HG03103 (cell line): ENCODE measurements around the gene MARCO.

Experiments
- ATAC-seq: cut with Tn5 transposase; IDR thresholded peaks from one replicate; pipeline ENCODE4 v1.9.1; 2021; ENCODE audit warnings: low read depth; ENCODE audit not compliant: unreplicated experiment

Gene MARCO, protein sequence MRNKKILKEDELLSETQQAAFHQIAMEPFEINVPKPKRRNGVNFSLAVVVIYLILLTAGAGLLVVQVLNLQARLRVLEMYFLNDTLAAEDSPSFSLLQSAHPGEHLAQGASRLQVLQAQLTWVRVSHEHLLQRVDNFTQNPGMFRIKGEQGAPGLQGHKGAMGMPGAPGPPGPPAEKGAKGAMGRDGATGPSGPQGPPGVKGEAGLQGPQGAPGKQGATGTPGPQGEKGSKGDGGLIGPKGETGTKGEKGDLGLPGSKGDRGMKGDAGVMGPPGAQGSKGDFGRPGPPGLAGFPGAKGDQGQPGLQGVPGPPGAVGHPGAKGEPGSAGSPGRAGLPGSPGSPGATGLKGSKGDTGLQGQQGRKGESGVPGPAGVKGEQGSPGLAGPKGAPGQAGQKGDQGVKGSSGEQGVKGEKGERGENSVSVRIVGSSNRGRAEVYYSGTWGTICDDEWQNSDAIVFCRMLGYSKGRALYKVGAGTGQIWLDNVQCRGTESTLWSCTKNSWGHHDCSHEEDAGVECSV

DNA sequence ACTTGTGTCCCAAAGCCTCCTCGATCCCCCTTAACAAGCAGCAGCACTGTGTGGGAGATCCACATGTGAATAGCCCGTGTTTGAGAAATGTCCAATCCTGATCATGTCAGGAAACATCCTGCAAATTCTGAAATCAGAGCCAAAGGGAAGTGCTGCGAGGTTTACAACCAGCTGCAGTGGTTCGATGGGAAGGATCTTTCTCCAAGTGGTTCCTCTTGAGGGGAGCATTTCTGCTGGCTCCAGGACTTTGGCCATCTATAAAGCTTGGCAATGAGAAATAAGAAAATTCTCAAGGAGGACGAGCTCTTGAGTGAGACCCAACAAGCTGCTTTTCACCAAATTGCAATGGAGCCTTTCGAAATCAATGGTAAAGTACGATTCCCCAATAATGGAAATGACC is at the start of gene MARCO:
Gene MARCO (plus strand): TSS at position 164 of the 400 bp plus-strand sequence. CDS start 107 bp downstream, at position 271.
- ATAC-seq, result no peak

DNA sequence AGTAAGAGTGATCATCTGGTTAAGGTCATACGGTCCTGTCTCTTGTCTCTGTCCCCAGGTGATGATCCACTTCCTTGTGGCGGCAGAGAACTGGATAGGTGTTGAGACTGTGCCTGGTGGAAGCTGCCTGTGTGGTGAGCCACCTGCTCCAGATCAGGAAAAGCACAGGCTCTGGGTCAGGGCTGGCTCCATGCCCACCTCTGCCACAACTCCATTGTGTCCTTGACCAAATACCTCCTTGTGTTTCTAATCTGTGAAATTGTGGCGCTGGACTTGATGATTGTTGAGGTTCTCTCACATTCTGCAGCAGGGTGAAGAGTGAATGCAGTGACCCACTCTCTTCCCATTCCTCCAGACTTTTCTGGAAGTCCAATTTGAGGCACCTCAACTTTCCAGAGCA is 48.9 kb upstream of the MARCO start:
- no peak for ATAC-seq

DNA sequence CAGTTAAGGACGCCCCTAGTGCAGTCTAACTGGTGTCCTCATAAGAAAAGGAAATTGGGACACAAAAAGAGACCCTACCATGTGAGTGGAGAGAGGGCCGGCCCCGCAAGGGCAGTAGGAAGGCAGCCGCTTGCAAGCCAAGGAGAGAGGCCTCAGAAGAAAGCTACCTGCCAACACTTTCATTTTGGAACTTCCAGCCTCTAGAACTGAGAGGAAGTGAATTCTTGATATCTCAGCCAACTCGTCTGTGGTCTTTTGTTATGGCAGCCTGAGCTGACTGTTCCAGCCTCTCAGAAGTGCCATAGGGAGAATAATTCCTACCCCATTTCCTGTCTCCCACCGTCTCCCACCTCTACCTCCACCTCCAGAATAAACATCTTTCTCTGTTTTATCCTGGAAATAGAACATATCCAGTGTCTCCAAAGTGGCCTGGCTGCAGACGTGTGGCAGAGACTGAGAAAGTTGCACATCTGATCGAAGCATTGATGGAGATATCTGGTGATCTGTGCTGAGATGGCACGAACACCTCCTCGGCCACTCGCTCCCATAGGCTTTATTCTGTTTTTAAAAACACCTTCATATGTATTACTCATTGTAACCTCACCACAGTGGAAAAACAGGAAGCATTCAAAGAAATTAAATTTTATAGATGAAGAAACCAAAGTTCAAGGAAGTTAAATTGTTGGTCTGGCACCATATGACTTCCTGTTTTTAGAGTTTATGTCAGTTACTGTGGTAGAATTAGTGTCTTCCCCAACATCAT is 39.5 kb upstream of the MARCO start:
- ATAC-seq, result no peak

DNA sequence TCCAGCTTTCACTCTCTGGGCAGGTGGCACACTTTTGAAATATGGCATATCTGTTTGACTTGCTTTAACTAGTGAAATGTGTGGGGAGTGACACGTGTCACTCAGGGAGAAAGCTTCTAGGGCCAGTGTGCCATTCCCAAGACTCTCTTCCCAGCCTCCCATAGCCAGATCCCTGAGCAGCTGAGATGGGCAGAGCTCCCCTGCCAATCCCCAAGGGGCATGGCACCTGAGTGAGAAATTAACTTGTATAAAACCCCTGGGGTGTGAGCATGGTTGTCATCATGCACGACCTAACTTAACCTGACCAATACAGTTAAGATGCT is 39.0 kb upstream of the MARCO start:
- no peak for ATAC-seq

DNA sequence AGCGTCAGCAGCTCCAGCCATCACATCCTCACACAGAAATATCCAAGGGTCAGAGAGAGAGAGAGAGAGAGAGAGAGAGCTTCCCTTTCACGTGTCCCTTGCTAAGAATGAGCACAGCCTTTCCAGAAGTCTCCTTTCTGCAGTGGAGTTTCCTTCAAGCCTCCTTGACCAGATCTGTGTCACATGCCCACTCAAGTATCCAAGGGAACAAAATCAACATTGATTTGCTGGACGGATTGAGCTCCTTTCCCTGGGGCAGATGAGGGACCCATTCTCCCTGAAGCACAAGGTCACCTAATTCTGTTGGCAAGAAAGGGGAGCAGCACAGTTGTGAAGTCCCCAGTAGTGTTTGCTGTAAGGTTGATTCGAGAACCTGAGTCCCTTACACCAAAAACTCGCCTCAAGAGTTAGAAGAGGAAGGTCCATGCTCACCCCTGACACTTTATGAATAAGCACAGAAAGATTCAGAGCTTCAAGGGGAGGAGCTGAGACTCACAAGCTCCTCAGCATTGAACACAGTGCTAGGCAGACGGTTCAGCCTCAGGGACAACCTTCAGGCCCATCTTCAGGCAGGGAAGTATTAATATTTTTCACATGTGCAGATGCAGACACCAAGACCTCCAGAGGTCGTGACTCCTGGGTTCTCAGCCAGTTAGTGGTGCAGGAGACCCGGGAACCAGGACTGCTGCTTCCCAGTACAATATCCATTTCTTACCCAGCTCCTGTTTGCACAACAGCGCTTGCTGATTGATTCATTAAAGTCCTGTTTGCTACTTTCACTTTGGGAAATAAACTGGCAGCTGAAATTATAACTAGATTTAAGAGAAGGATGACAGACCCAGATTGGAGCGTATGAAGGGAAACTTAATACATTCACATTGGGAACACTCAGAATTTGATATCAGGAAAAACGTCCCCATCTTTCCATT is 38.2 kb upstream of the MARCO start:
- no peak for ATAC-seq

DNA sequence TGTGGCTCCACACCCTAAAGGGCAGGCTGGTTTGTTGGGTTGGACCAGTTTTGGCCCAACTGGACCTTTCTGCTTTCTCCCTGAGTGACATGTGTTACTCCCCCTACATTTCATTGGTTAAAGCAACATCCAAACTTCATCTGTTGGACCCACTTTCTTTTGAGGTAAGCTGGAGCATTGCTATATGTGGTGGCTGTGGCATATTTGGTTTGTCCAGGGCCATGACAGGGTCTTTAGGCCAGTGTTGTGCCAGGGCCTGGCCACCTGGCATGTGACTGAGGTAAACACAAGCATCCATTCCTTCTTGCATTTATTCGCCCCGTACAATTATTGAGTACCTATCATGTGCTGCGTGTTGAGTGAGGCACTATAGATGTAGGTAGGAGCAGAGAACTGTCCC is 36.8 kb upstream of the MARCO start:
- no peak for ATAC-seq

DNA sequence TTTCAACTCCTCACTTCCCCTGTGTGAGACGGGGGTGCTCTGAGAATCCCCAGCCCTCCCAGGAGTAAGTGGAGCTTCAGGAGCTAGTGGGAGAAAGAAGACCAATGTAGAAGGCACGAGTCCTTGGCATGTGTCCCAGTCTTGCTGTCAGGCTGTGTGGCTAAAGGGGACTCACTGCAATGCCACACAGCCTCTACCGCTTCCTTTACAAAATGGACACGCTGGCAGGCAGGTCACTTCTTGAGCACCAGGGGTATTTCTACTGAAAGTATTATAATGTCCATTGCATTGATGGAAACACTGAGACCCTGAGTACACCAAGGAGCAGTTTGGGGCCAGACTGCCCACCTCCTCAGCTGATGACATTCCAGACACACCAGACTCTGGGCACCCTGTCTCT is 35.8 kb upstream of the MARCO start:
- no peak for ATAC-seq

DNA sequence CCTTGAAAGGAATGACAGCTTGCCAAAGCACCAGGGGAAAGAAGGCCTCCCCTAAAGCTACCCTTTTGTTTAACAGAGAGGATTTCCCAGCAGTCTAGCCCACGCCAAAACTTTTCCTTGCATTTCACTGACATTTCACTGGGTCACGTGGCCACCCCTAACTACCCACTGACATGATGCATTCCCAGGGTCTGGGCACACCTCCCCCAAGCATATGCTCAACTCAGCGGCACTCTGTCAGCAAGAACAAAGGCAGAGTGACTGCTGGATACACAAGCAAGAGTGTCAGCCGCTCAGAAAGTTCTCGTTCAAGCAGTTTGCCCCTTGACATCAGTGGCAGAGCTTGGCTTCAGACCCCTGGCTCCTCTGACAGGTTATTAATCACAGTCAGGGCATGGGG is 34.2 kb upstream of the MARCO start:
- no peak for ATAC-seq

DNA sequence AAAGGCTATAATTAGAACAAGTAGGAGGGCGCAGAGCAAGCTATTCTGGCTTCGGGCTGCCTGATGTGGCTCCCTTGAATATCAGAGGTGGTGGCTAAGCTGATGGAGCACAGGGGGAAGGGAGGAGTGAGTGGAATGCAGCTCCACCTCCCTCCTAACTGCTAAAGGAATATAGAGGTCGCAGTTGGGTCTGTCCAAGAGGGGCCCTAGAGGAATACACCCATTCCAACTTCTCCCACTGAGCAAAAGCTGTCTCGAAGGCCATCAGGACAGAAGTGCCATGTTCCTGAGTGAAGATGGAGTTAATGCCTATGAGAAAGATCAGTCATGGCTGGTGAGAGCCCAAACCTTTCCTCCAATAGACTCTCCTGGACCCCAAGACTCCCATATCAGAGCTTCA is 32.8 kb upstream of the MARCO start:
- no peak for ATAC-seq

DNA sequence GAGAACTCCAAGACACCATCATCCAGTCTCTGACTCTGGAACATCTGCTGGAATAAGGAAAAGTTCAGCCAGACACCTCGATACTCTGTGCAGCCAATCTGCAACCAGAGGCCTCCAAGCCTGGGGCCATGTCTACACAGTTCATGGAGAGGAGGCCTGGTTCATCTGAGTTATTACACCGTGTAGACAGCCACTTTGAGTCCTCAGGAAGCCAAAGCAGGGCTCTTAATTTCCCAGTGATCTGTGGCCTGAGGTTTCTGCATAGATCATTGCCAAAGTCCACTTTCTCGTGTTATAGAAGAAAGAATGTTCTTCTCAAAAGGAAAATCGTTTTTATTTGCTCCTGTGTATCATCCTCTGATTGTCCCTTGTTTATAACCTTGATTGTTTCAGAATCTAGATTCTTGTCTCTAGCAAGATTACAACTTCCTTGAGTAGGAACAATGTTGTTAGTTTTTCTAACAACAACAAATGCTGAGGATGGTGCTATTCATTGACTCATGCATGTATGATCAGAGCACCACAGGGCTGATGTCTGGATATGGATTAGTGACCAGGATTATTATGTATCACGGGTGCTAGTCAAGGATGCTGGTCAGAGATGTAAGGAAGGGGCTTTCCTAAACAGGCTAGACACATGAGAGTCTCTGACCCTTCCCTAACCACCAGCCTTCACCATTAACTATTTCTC is 30.7 kb upstream of the MARCO start:
- ATAC-seq, result no peak

DNA sequence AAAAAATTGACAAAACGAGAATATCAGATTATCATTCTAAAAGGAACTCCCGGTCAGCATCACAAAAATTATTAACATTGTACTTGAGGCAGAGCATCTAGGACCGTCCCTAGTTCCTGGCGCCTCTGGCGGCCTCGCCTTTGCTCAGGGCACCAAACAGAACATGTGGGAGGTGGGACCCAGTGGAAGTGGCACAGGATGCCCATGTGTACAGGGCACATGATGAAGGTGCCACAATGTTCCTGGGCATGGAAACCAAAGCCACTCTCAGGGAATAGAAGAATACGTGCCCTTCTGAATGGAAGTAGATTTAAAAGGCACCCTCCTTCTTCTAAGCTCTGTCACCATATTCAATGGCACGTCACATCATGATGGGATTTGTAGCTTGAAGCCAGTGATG is 30.1 kb upstream of the MARCO start:
- no peak for ATAC-seq

DNA sequence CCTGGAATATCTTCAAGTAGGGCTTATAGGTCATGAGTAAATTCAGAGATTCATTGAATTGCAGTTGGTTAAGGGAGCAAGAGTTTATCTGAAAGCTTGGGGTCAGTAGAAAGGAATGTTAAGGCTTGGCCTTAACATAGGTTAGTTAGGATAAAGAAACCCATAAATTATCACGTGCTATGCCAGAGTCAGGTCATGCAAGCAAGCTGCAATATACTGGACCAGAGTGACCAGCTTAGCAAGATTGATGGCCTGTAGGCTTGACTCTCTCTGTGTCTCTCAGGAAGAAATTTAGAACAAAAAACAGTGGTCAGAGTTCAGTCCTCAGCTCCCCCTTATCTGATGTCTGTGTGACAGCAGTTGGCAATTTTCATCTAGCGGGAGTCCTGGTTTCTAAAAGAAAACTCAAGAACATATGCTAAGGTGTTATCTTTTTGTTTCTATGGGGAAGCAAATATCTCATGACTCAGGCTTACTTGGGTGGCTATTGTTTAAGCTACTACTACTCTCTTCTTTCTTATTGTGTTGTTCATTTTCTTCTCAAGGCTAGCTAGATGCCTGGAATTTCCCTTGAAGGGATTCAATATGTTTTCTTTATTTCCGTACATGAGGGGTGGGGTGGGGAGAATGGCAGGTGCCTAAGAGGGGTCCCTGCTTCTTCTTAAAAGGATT is 28.7 kb upstream of the MARCO start:
- no peak for ATAC-seq

DNA sequence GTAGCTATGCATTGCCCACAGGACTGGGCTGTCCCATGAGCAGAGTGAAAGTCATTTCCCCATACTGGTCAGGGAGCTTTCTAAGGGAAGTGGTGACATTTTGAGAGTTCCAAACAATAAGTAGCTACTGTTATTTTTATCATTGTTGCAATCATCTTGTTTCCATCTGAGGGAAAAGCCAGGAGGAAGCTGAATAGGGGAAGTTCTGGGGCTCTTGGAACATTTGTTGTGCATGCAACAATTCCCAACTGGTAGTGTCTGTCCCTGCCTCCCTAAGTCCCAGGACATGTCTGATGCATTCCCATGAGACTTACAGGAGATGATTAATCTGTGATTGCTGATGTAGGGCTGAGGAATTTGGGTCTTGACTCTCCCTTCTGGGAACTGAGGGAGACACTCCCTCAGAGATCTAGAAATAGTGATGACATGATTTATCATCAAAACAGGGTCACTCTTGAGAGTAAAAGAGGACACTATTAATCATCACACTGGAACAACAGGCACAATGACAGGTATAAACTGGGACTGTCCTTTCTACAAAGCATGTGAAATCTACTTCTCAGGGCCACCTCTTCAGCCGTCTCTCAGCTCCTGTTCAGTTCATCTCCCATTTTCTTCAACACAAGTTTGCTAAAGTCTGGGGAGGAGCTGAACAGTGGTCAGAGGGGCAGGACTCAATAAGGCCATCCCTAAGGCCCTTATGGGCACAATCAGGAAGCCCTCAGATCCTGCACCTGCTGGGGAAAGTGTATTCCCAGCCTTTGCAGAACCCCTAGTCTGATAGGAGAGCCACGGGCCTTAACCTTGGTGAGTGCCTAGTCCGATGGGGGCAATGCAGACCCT is 28.0 kb upstream of the MARCO start:
- no peak for ATAC-seq

DNA sequence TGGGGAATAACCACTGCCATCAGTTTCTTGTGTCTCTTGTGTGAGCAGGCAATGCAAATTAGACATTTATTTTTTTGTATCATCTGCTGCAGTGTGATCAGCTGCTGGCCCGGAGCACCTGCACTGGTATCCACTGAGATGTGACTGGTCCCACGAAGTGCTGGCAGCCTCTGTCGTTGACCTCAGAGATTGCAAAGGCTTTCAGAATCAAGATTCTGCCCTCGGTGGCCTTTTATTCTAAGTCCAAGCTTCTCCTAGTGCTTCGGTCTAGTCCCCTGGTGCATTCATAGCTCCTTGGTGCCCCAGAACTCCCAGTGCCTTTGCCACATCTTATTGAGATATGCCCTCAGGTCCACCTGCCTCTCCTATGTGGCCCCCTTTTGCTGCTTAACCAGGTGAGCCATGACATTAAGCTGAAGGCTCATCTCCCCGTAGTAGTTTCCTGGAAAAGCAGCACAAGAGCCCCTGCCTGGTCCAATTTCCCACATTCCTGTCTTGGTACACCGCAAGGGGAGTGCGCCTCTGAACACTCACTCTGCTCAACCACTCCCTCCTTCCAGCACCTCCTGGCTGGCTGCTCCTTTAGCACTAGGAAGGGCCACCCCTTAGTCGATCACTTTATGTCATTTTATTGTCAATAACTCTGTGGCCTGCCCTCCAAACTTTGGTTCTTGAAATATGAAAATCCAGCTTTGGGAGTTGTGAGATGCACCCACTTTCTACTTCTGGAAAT is 27.1 kb upstream of the MARCO start:
- ATAC-seq, result no peak

DNA sequence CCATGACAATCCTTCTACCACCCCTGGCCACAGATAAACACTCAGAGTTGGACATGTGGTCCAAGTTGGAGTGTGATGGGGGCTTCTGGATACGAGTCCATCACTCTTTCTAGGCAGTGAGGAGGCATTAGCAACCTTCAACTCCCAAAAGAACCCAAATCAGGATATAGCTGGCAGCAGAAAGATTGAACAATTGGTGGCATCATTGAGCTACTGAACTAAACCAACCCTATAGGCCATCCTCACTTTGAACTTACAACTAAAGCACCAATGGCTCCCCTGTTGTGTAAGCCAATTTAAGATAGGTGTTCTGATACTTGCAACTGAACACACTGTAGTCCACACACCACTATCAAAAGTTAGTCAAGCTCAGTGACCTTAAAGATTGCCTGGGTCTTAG is 24.0 kb upstream of the MARCO start:
- ATAC-seq, result no peak

DNA sequence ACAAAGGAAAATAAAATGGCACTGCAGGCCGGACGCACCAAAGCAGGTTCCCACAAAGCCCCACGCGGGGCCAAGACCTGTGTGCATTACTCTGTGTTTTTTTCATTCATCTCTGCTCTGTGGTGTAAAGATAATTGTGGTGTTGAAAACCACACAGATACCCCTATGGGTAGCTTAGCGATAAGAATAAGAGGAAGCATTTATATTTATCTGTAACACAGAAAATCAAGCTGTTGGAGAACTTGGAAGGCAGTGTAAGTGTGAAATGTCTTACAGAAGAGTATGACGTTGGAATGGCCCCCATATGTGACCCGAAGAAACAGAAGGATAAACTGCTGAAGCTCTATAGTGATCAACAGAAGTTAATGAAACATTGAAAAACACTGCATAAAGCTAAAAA is 20.3 kb upstream of the MARCO start:
- no peak for ATAC-seq

DNA sequence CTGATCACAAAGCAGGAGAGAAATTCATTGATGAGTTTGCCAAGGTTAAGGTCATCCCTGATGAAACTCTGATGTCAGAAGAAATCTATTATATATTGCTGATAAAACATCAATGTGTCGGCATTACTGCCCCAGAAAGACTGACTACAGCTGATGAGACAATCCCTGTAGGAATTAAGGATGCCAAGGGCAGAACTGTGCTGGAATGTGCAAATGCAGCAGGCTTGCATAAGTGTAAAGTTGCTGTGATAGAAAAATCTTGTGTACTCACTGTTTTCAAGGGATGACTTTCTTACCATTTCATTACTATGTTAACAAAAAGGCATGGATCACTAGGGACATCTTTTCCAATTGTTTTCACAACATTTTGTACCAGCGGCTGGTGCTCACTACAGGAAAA is 19.7 kb upstream of the MARCO start:
- ATAC-seq, result no peak

DNA sequence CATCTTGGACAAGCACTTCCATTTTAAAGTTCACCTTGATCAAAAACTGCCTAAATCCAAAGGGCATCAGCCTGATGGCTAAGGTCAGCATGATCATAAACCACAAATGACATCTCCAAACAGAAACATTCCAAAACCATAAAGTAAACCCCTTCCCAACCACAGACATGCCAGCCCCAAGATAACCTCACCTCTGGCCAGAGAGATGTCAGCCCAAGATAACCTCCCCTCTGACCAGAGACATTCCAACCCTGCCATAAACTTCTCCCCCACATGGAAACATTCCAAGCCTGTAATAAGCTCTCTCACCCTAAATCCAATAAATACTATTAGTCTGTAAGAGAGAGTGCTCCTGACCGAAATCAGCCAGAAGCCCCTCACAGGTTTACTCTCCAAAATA is 18.6 kb upstream of the MARCO start:
- no peak for ATAC-seq
